ENCODE data around the gene ZFAND2B. TPM values are rescaled to one million over a fixed set of nuclear protein-coding genes. Genes with fewer than 3 reads are reported as not detected.
A peak's percentile ranks its signal among the peaks of the same experiment; 100 is the strongest.

Gene ZFAND2B
- total RNA-seq, 2 donors from 2014 or later = 27.9 to 29.8 TPM

GRCh38 chr2:219218732-219219701, 12.4 kb downstream of the ZFAND2B start, which contains the start of gene ABCB6:
Gene ABCB6 (minus strand): TSS chr2:219218958. CDS start chr2:219218673, 285 bp downstream.
- Mint-ChIP-seq H3K4me1 (peaks cover 8% of the 10 kb centered on the region), H3K36me3 (ENCODE audit: low read depth) (peaks cover 96% of the 10 kb centered on the region), H3K27ac (peak within 1 kb of the TSS; percentile 93), H3K4me3 (peak within 1 kb of the TSS; percentile 93), H3K27me3 (no peaks in the 10 kb centered on the region), H3K9me3 (no peaks in the 10 kb centered on the region)
- peak; percentile 88 for ATAC-seq (replicated peaks)

- Mint-ChIP-seq H3K4me1 (peaks cover 8% of the 10 kb centered on the region), H3K9me3 (no peaks in the 10 kb centered on the region), H3K36me3 (ENCODE audit: low read depth) (peaks cover 96% of the 10 kb centered on the region), H3K27ac (peak overlapping the region; percentile 34), H3K4me3 (peak overlapping the region; percentile 93), H3K27me3 (no peaks in the 10 kb centered on the region)
- no peak for ATAC-seq (replicated peaks)
Observed at GRCh38 chr2:219219784-219220532, 13.4 kb downstream of the ZFAND2B start.

GRCh38 chr2:219220652-219221402, 14.2 kb downstream of the ZFAND2B start:
- Mint-ChIP-seq H3K4me1 (peaks cover 8% of the 10 kb centered on the region), H3K27ac (peak overlapping the region; percentile 34)
- no peak for ATAC-seq (replicated peaks)

GRCh38 chr2:219221957-219222518, 15.5 kb downstream of the ZFAND2B start:
- ATAC-seq (replicated peaks) = no peak
- Mint-ChIP-seq H3K36me3 (ENCODE audit: low read depth) (peaks cover 96% of the 10 kb centered on the region), H3K4me1 (no peaks in the 10 kb centered on the region)

More at GRCh38 chr2:219220652-219221402, 14.2 kb downstream of the ZFAND2B start:
- Mint-ChIP-seq H3K36me3 (ENCODE audit: low read depth) (peaks cover 96% of the 10 kb centered on the region), H3K9me3 (no peaks in the 10 kb centered on the region), H3K4me3 (no peak overlapping the region), H3K27me3 (no peaks in the 10 kb centered on the region)

GRCh38 chr2:219223831-219224610, 17.4 kb downstream of the ZFAND2B start:
- no peak for ATAC-seq (replicated peaks)
- no peaks in the 10 kb centered on the region for H3K9me3 Mint-ChIP-seq
- peak overlapping the region; percentile 14 for H3K27ac Mint-ChIP-seq
- peaks cover 98% of the 10 kb centered on the region for H3K36me3 Mint-ChIP-seq (ENCODE audit: low read depth)
- no peaks in the 10 kb centered on the region for H3K27me3 Mint-ChIP-seq
- H3K4me1 Mint-ChIP-seq = no peaks in the 10 kb centered on the region
- no peak overlapping the region for H3K4me3 Mint-ChIP-seq

More at GRCh38 chr2:219221957-219222518, 15.5 kb downstream of the ZFAND2B start:
- no peak overlapping the region for H3K4me3 Mint-ChIP-seq
- no peak overlapping the region for H3K27ac Mint-ChIP-seq
- H3K27me3 Mint-ChIP-seq = no peaks in the 10 kb centered on the region
- no peaks in the 10 kb centered on the region for H3K9me3 Mint-ChIP-seq

GRCh38 chr2:219225350-219225749, 18.8 kb downstream of the ZFAND2B start:
- H3K27ac Mint-ChIP-seq = peak overlapping the region; percentile 14

GRCh38 chr2:219228041-219228910, 21.7 kb downstream of the ZFAND2B start:
- peak overlapping the region; percentile 97 for H3K4me3 Mint-ChIP-seq
- no peaks in the 10 kb centered on the region for H3K27me3 Mint-ChIP-seq
- peak overlapping the region; percentile 43 for H3K27ac Mint-ChIP-seq
- peaks cover 7% of the 10 kb centered on the region for H3K4me1 Mint-ChIP-seq
- H3K9me3 Mint-ChIP-seq = no peaks in the 10 kb centered on the region
- no peak for ATAC-seq (replicated peaks)
- H3K36me3 Mint-ChIP-seq (ENCODE audit: low read depth) = peaks cover 97% of the 10 kb centered on the region

More at GRCh38 chr2:219225350-219225749, 18.8 kb downstream of the ZFAND2B start:
- Mint-ChIP-seq H3K36me3 (ENCODE audit: low read depth) (peaks cover 97% of the 10 kb centered on the region), H3K27me3 (no peaks in the 10 kb centered on the region), H3K4me1 (no peaks in the 10 kb centered on the region), H3K9me3 (no peaks in the 10 kb centered on the region), H3K4me3 (no peak overlapping the region)
- no peak for ATAC-seq (replicated peaks)

GRCh38 chr2:219228911-219229304, 22.3 kb downstream of the ZFAND2B start:
- peak overlapping the region; percentile 99 for H3K27ac Mint-ChIP-seq
- H3K4me3 Mint-ChIP-seq = peak overlapping the region; percentile 97
- no peak for ATAC-seq (replicated peaks)
- no peaks in the 10 kb centered on the region for H3K9me3 Mint-ChIP-seq
- H3K27me3 Mint-ChIP-seq = no peaks in the 10 kb centered on the region
- peaks cover 13% of the 10 kb centered on the region for H3K4me1 Mint-ChIP-seq
- H3K36me3 Mint-ChIP-seq (ENCODE audit: low read depth) = peaks cover 97% of the 10 kb centered on the region

GRCh38 chr2:219229305-219230058, 22.9 kb downstream of the ZFAND2B start, which contains the start of the genes ANKZF1 and ATG9A:
Gene ANKZF1 (plus strand): TSS chr2:219229806. CDS start chr2:219230258, 452 bp downstream.
Gene ATG9A (minus strand): TSS chr2:219229636. CDS start chr2:219228024, 1,612 bp downstream.
- H3K36me3 Mint-ChIP-seq (ENCODE audit: low read depth) = peaks cover 97% of the 10 kb centered on the region
- no peaks in the 10 kb centered on the region for H3K9me3 Mint-ChIP-seq
- peaks cover 16% of the 10 kb centered on the region for H3K4me1 Mint-ChIP-seq
- H3K4me3 Mint-ChIP-seq = peak within 1 kb of the TSS; percentile 97
- no peaks in the 10 kb centered on the region for H3K27me3 Mint-ChIP-seq
- ATAC-seq (replicated peaks) = peak; percentile 97
- peak within 1 kb of the TSS; percentile 99 for H3K27ac Mint-ChIP-seq

- ATAC-seq (replicated peaks) = peak; percentile 55
- peaks cover 20% of the 10 kb centered on the region for H3K4me1 Mint-ChIP-seq
- H3K36me3 Mint-ChIP-seq (ENCODE audit: low read depth) = peaks cover 97% of the 10 kb centered on the region
- H3K27ac Mint-ChIP-seq = peak overlapping the region; percentile 99
- peak overlapping the region; percentile 97 for H3K4me3 Mint-ChIP-seq
- H3K9me3 Mint-ChIP-seq = no peaks in the 10 kb centered on the region
- no peaks in the 10 kb centered on the region for H3K27me3 Mint-ChIP-seq
Observed at GRCh38 chr2:219230059-219230540, 23.5 kb downstream of the ZFAND2B start.

GRCh38 chr2:219234331-219234730, 27.7 kb downstream of the ZFAND2B start:
- no peaks in the 10 kb centered on the region for H3K27me3 Mint-ChIP-seq
- H3K4me1 Mint-ChIP-seq = peaks cover 29% of the 10 kb centered on the region
- peak overlapping the region; percentile 55 for H3K27ac Mint-ChIP-seq
- peaks cover 93% of the 10 kb centered on the region for H3K36me3 Mint-ChIP-seq (ENCODE audit: low read depth)
- H3K9me3 Mint-ChIP-seq = no peaks in the 10 kb centered on the region
- no peak overlapping the region for H3K4me3 Mint-ChIP-seq
- no peak for ATAC-seq (replicated peaks)

All from activated T-helper 17 cell treated with anti-CD3 and anti-CD28 coated beads, Interleukin-2, amount 50 U/mL, for 72 hours (primary cell).